GM18498 (cell line): ENCODE measurements around the gene SYNJ2.
"Not testable (repeated sequence)": the region's sequence is repeated elsewhere in the genome, so short reads cannot be mapped to it uniquely, and the experiment has no call there.

Source experiments
- ATAC-seq: cut with Tn5 transposase; IDR thresholded peaks from one replicate; pipeline ENCODE4 v1.9.1; 2021; ENCODE audit warnings: mild to moderate bottlenecking, moderate library complexity; ENCODE audit not compliant: unreplicated experiment

Gene SYNJ2

DNA sequence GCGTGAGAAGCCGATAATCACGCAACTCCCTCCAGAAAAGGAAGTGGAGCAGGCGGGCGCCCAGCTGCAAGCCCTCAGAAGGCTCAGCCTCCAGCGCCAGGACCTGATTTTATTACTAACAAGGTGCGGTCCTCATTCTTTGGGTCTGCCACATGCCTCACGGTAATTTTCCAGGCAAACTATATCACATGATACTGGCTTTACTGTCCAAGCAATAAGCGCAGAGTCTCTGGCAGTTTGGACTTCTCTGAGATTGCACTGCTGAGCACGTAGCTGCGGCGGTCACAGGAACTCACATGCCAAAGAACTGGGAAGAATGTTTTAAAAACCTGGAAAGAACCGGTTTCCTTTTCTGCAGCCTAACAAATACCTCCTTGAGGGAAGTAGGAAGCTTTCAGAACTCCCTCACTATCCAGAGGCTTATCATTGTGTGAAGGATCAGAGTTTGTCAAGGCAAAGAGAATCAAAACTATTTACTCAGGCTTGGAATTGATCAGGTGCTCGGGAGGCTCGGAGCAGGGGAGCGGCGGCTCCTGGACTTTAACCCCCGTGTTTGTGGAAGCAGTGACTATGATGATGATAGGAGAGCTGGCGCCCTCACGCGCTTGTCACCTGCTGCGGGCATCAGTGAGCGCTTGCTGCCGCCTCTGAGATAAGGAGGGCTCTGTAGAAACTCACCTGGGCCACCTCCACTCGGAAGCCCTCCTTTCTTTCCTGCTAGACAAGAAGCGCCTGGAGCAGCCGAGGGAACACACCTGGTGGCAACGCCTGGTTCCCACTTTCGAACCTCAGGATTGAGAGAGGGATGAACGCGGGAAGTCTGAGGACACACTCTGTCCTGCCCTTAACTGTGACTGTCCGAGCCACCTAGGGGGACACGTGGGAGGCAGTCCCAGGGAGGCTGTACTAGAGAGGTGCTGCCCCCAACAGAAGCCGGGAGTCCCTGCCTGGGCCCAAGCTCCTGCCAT is 27.2 kb upstream of the SYNJ2 start:
- no peak for ATAC-seq

DNA sequence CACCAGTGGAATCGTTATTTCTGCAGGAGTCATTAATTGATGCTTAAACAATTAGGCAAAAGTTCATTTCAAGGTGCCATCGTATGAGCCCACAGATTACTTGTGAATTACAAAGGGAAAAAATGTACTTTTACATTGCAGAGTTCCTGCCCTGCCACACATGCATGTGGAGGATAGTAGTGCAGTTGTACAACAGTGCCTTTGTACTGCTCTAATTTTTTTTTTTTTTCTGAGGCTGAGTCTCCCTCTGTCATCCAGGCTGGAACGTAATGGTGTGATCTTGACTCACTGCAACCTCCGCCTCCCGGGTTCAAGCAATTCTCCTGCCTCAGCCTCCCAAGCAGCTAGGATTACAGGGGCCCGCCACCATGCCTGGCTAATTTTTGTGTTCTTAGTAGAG is 26.0 kb upstream of the SYNJ2 start:
- ATAC-seq: no peak

DNA sequence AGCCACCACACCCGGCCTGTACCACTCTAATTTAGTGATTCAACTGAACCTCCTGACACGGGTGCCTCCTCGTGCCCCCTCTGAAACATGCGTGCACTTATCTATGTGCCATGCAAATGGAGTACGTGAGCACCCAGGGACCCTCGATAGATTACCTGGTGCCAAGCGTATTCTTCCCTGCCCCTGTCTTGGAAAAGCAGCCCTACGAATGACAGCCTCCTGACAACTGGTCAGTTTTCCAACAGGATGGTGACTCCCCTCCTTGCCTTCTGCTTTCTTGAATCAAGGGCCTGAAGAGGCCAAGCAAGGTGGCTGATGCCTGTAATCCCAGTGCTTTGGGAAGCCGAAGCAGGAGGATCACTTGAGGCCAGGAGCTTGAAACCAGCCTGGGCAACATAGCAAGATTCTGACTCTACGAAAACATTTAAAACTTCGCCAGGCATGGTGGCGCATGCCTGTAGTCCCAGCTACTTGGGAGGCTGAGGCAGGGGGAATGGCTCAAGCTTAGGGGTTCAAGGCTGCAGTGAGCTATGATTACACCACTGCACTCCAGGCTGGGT is 25.4 kb upstream of the SYNJ2 start:
- ATAC-seq: no peak

DNA sequence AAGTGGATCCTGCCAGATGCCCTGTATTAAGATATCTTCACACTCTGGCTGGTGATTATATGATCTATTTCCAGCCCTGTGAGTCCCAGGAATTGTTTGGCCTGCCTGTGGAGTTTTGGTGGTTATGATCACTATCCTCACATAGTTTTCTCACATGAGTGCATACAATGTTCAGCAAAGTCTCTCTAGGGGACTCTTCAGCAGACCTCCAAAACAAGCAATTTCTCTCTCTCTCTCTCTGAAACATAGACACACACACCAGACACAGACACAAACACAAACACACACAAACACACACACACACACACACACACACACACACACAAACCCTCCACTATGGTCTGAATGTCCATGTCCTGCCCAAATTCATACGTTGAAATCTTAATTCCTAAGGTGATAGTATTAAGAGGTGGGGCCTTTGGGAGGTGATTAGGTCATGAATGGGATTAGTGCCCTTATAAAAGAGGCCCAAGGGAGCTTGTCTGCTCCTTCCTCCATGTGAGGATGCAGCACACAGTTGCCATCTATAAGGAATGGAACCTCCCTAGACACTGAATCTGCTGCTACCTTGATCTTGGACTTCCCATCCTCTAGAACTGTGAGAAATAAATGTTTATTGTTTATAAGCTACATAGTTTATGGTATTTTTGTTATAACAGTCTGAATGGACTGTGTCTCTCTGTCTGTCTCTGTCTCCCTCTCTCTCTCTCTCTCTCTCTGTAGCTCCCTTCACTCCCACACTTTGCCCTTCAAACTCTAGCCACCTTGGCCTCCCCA is 22.0 kb upstream of the SYNJ2 start:
- ATAC-seq: no peak

DNA sequence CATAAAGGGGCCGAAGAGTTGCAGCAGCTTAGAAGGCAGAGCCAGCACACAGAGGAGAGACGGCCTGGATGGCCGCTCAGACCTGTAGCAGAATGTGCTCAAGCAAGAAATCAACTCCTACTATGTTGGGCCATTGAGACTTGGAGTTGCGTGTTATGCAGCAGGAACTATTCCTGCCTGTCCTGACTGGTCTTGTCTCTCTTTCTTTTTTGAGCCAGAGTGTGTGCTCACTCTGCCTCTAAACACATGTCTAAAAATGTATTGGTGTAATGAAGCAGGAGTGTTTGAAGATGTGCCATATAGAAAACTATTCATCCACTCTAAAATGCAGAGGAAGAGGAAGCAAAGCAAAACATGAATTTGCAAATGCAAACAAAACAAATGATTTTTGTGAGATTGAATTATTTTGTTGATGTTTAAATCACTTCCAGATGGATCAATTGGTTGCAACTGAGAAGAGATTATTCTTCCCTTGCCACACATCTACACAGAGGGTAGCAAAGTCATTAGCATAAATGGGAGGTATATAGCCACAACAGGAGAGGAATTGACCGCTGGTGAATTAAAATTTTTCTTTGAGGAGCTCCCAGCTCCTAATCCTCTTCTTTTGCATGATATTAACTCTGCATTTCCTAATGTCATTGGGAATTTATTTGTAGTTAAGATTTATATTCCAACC is 20.4 kb upstream of the SYNJ2 start:
- no peak for ATAC-seq

DNA sequence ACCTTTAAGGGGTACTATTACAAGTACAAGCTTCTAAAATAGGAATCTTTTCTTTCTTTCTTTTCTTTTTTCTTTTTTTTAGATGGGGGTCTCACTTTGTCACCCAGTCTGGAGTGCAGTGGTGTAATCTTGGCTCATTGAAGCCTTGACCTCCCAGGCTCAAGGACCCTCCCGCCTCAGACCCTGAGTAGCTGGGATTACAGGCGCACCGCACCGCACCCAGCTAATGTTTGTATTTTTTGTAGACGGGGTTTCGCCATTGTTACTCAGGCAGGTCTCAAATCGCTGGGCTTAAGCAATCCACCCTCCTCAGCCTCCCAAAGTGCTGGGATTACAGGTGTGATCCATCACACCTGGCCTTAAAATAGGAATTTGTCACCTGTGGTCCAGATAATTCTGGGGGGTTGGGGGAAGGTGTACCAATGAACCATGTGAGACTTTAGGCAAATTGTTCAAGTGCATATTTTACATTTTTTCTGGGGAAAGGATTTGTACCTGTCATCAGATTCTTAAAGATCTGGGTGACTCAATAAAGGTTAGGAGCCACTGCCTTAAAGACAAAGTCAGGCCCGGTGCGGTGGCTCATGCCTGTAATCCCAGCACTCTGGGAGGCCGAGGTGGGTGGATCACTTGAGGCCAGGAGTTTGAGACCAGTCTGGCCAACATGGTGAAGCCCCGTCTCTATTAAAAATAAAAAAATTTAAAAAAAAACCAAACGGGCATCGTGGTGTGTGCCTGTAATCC is 19.7 kb upstream of the SYNJ2 start:
- no peak for ATAC-seq

DNA sequence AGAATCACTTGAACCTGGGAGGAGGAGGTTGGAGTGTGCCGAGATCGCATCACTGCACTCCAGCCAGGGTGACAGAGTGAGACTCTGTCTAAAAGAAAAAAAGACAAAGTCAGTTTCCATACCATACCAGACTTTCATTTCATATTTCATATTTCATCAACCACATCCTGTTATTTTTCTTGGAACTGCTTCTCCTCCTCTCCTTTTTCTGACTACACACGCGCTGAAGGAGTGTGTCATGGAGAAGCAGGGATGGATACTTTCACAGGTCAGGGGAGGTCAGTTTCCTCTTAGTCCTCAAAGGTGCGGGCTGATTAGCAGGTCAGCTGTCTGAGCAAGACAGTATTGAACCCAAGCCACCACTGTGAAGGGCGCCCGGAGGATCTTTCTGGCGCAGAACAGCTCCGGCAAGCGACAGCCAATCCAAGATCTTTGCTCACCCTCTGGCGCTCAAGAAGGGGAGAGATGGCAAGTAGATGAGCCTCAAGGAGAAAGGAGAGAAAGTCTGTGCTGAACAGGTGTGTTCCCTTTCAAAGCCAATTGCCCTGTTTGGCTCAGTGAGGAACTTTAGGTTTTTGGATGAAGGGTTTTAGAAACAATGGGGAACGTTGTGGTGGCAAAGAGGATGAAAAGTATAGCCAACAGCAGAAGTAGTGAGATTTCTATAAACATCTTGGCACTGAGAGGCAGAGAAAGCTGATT is 18.9 kb upstream of the SYNJ2 start:
- ATAC-seq: no peak

DNA sequence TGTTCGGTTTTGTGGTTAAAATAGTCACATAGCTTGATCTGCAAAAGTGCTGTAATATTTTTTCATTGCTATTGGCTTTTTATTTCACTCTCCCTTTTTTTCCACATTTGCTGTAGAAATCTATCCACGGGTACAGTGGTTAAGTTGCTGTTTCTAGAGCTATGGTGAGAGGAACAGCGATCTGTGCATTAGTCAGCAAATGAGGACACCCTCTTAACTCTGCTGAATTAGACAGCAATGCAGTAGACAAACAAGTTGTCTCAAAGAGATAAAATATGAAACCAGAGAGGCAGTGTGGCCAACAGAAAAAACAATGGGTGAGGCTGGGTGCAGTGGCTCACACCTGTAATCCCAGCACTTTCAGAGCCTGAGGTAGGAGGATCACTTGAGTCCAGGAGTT is 17.6 kb upstream of the SYNJ2 start:
- no peak for ATAC-seq

DNA sequence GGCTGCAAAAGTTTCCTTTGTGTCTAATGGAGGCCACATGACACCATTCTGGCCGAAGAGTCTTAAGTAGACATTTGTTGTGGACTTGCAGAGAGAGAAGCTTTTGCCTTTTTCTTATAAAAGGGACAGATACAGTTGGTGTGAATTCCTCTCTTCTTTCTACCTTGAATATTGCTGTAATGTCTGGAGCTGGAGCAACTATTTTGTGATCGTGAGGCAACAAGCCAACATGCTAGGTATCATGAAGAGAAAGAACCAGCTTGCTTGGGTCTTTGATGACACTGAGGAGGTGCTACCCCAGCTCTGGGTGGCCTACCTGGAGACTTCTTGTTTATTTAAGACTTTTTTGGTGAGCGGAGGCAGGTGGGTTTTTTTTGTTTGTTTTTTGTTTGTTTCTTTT is 16.3 kb upstream of the SYNJ2 start:
- ATAC-seq: no peak

DNA sequence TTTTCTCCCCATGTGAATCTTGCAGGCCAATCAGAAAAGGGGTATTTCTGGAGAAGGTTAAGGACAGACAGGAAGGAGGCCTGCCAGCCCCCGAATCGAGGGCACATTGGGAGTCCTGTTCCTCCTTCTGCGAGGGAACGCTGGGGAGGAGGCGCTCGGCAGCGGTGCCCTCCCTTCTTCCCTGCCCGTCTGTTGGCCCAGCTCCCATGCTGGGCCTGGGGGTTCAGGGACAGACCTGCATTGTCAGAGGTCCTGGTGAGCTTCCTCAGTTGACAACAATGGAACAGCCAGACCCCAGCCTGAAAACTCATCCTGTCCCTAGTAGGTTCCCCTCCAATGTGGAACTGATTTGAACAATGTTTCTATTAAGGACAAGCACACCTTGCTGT is 15.1 kb upstream of the SYNJ2 start:
- ATAC-seq: no peak

DNA sequence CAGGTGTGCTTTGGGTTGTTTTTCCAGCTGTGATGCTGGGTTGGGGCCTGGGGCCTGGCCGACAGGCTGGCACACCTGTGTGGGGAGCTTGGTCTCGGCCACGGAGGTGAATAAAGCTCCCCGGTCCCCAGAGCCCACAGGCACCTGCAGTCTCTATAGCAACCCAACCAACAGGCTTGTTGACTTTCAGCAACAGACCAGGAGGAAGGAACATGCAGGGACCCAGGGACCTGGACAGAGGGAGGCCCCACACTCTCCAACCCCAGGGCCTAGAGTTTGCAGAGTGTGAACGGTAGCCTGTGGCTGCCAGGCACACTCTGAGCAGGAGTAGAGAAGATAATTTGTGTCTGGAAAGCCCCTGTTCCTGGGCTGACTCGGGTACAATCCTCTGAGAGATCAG is 14.6 kb upstream of the SYNJ2 start:
- no peak for ATAC-seq

DNA sequence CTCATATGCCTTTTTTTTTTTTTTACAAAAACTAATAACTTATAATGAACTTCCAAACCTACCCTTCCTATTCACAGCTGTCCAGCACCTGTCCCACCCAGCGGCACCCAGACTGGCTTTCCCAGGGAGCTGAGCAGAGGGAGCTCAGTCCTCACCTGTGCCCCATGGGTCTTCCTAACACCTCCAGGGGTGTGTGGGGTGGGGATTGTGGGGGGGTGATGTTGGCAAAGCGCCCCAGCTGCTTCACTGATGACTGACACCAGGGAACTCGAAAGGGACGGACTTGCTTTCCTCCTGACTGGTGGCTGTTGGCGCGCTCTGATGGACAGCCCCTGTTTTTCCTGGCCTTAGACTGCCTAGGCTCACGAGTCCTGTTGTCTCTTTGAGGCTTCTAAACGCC is 14.2 kb upstream of the SYNJ2 start:
- no peak for ATAC-seq

DNA sequence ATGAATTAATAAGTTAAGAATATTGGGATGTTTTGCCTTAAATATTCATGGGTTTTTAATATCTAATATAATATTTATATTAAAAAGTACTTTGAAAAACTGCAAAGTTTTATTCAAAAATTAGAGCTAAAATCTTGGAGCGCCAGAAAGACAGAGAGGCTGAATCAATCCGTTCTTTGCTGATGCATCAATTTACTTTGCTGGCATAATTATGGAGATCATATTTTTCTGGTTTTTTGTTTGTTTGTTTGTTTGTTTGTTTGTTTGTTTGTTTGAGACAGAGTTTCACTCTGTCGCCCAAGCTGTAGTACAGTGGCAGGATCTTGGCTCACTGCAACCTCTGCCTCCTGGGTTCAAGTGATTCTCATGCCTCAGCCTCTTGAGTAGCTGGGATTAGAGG is 9.5 kb upstream of the SYNJ2 start:
- ATAC-seq: not testable (repeated sequence)

DNA sequence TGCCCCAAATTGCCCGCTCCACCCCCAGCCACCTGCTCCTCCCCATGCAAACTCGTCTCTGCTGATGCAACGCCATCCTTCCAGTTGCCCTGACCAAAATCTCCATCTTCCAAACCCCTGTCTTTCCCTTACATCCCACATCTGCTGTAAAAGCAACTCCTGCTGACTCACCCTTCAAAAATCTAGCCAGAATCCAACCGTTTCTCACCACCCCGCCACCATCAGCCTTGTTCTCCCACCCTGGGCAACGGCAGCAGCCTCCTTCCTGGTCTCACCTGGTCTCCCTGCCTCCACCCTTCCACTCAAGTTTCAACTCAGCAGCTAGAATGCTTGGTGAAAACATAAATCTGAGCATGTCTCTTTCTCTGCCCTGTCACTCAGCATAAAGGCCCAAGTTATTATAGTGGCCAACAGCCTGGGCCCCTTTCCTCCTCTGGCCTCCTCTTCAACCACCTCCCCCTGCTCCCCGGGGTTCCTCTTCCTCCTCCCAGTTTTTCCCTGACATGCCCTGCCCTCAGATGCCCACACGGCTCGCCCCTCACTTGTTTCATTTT is 7.2 kb upstream of the SYNJ2 start:
- no peak for ATAC-seq

DNA sequence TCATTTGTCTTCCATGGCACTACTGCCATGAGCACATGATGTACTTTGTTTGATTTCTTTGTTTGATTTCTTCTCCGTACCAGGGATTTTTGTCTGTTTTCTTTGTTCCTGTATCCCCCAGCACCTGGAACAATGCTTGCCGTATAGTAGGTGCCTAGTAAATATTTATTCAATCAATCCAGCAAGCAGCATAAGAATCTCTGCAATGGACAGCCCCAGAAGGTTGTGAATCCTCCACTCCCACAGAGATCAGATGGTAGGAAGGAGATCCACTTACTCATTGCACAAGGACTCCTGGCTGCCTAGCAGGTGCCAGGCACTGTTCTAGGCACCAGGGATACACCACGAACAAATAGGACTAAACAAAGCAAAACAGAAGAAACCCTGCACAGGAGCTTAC is 6.7 kb upstream of the SYNJ2 start:
- ATAC-seq: no peak

DNA sequence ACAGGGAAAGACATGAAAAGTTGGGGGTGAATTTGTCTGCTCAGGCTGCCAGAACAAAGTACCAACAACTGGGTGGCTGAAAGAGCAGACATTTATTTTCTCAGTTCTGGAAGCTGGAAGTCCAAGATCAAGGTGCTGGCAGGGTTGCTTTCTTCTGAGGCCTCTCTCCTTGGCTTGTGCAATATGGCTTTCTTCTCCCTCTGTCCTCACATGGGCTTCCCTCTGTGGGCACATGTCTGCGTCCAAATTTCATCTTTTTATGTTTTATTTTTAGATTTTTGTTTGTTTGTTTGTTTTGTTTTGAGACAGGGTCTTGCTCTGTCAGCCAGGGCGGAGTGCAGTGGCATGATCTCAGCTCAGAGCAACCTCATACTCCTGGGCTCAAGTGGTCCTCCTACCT is 6.2 kb upstream of the SYNJ2 start:
- no peak for ATAC-seq

DNA sequence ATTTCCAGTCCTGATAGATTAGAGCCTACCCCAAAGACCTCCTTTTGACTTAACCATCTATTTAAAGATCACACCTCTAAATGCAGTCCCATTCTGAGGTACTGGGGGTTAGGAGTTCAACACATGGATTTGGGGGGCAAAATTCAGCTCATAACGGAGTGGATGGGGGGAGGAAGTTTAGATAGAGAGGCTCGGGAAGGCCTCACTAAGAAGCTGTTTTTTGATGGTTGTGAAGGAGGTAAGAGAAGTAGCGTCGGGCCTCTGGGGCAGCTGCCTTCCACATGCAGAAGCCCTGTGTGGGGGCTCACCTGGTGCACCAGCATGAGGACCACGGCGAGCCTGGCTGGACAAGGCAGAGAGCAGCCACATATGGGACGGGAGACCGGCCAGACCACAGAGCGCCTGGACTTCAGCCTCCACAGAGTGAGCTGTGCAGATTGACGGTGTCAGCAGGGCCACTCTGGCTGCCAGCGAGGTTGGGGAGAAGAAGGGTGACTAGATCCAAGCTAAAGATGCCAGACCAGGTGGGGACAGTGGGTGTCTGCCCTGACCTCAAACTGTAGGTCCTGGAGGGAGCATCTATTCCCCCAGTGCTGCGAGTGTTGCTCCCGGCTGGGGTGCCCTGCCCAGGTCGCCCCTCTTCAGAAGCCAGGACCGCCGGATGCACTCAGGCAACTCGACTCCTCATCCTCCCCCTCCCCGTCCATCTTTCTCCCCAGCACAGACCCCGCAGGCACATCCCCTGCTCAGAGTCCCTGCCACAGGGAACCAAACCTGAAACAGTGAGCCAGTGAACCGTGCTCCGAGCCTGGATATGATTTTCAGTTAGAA is 5.1 kb upstream of the SYNJ2 start:
- ATAC-seq: no peak

DNA sequence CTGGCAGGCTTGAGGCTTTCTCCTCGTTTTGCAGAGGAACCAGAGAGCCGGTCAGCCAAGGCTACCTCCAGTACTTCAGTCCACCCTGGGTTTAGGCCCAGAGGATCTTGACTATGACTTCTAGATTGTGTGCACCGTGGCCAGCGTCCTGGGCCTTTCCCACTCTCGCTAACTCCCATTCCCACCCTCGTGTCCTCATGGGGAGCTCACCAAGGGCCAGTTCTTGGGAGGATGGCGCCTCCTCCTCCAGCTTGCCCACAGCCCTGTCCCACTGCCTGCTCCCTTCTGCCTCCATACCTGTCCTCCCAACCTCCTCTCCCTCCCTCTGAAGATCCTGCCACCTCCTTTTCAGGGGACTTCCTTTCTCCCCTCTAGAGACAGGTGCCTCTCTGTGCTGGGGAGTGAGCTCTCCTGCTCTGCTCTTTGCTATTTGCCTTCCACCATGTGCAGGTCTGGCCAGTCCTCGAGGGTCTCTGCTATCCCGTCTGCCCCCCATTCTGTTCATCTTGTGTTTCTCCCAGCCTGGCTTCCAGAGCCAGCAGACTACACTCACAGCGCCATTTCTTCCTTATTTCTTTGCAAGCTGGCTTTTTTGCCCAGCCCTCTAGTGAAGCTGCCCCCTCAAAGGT is 4.4 kb upstream of the SYNJ2 start:
- ATAC-seq: no peak
